ENCODE measurements around the gene PHYHIPL.

DNA sequence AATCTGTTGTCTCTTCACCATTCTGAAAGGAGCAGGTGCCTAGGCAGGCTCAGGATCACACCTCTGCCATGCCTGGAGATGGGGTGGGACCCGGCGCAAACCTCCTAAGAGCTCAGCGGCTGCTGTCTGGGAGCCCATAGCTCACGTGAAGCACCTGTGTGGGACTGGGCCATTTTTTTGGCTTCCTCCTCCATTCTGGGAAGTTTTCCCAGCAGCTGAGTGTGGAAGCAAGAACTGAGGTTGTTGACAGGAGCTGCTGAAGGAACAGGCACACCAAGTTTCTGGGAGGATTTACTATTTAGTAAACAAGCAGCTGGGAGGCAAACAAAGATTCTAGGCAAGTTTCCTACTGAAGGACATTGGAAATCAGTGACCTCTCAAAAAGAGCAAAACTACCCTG lies 108.6 kb downstream of the PHYHIPL start:
- TF ChIP-seq POLR2A (IDR thresholded peaks at IDR 0.05): no peak
- TF ChIP-seq, protein P1, sequence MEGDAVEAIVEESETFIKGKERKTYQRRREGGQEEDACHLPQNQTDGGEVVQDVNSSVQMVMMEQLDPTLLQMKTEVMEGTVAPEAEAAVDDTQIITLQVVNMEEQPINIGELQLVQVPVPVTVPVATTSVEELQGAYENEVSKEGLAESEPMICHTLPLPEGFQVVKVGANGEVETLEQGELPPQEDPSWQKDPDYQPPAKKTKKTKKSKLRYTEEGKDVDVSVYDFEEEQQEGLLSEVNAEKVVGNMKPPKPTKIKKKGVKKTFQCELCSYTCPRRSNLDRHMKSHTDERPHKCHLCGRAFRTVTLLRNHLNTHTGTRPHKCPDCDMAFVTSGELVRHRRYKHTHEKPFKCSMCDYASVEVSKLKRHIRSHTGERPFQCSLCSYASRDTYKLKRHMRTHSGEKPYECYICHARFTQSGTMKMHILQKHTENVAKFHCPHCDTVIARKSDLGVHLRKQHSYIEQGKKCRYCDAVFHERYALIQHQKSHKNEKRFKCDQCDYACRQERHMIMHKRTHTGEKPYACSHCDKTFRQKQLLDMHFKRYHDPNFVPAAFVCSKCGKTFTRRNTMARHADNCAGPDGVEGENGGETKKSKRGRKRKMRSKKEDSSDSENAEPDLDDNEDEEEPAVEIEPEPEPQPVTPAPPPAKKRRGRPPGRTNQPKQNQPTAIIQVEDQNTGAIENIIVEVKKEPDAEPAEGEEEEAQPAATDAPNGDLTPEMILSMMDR (IDR thresholded peaks at IDR 0.05): no peak

All from heart left ventricle (tissue), 13 donors.